GM18868 (cell line): ENCODE results near the gene KRTAP10-12.

Experiments used
- ATAC-seq: cut with Tn5 transposase; IDR thresholded peaks from one replicate; pipeline ENCODE4 v1.9.1; 2021; ENCODE audit warnings: mild to moderate bottlenecking, moderate library complexity; ENCODE audit not compliant: unreplicated experiment

KRTAP10-12 gene

GRCh38 chr21:44730951-44731579 lies 34.1 kb downstream of the KRTAP10-12 start:
- no peak for ATAC-seq

DNA sequence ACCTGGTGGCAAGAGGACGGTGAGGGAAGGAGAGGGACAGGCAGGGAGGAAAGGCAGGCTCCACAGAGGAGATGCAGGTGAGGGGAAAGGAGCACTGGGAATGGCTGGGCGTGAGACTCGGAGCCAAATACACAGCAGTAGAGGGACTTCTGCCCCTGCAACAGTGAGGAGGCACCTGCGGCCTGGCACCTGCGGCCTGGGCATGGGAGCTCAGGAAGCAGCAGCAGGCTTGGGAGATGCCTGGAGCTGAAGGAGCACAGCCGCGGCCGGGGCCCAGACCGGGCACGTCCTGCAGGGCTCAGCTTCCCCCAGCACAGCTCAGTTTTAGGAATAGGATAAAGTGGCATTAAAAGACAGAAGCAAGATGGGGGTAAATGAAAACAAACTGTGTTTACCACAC lies 35.3 kb downstream of the KRTAP10-12 start:
- no peak for ATAC-seq

DNA sequence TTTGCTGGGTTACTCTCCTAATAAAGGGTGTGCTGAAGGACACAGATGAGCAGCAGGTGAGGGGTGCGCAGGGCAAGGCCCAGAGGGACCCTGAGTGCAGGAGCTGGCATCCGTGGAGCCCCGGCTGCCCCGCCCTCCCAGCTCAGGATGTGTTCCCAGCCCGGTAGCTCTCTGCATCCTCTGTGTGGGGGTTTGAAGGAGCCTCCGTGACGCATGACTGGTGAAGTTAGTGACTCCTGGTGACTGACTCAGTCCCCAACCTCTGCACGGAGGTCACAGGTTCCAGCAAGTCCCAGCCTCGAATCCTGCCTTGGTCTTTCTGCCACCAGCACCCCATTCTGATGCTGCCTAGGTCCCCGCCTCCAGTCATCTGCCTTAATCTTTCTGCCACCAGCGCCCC lies 36.0 kb downstream of the KRTAP10-12 start:
- ATAC-seq: no peak

- no peak for ATAC-seq
Observed at GRCh38 chr21:44734026-44734745, 37.2 kb downstream of the KRTAP10-12 start.

- ATAC-seq: no peak
Observed at GRCh38 chr21:44734841-44735240, 37.9 kb downstream of the KRTAP10-12 start.

GRCh38 chr21:44735821-44736220 lies 38.8 kb downstream of the KRTAP10-12 start:
- no peak for ATAC-seq

GRCh38 chr21:44736291-44737004 lies 39.5 kb downstream of the KRTAP10-12 start:
- no peak for ATAC-seq

- no peak for ATAC-seq
Observed at GRCh38 chr21:44737706-44738354, 40.9 kb downstream of the KRTAP10-12 start.

DNA sequence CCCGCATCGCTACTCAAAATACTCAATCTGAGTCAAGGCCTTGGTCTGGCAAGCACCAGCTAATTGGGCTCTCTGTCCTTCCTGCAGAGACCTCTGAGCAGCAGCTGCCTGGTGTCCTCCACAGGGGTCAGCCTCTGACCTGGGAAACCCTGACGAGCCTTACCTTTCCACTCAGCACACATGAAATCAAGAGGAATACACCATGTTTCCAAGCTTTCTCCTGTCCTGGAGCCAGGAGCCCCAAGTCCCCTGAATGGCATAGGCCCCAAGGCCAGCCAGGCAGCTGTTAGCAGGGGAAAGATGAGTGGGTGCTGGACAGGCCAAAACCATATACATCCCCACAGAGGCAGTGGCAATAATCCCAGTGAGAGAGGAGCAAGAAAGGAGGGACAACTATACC lies 41.6 kb downstream of the KRTAP10-12 start:
- ATAC-seq: no peak

DNA sequence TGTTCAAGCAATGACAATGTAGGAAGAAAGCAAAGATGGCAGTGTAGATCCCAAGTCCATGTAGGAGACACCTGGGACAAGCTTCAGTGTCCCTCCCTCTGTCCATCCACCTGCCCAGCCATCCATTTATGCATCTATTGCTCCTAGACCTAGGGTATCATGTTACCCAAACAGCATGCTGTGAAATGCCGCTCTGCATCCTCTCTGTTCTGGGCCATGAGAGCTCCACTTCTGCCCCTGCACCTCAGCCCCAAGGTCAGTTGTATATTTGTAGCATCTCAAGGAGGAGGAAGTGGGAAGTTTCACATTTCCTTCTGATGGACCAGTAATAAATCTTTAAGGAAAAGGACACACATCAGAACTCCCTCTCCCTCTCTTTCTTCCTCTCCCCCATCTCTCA lies 42.3 kb downstream of the KRTAP10-12 start:
- ATAC-seq: no peak

GRCh38 chr21:44740742-44741141 lies 43.8 kb downstream of the KRTAP10-12 start:
- no peak for ATAC-seq

GRCh38 chr21:44741921-44742320 lies 44.9 kb downstream of the KRTAP10-12 start:
- no peak for ATAC-seq

GRCh38 chr21:44742418-44743153 lies 45.6 kb downstream of the KRTAP10-12 start:
- no peak for ATAC-seq
